Nephron (organoid): Measurements from ENCODE around the gene RACGAP1.
A peak's percentile ranks its signal among the peaks of the same experiment; 100 is the strongest.

Experiments
- H3K27ac Mint-ChIP-seq, 3 experiments: 2 replicates each; pipeline ENCODE4 v1.8.0; 2020; ENCODE audit warnings: mixed read lengths in 3 of 3, mild to moderate bottlenecking in 2 of 3, moderate library complexity in 1 of 3
- H3K27me3 Mint-ChIP-seq: 2 replicates; pipeline ENCODE4 v1.8.0; 2021; ENCODE audit warnings: low read depth, mild to moderate bottlenecking, moderate library complexity, mixed read lengths
- H3K36me3 Mint-ChIP-seq: 2 replicates; pipeline ENCODE4 v1.8.0; 2020; ENCODE audit warnings: low read depth, mixed read lengths
- H3K4me1 Mint-ChIP-seq: 2 replicates; pipeline ENCODE4 v1.8.0; 2020; ENCODE audit warnings: mixed read lengths
- H3K4me3 Mint-ChIP-seq, 3 experiments: 2 replicates each; pipeline ENCODE4 v1.8.0; 2020; ENCODE audit warnings: mild to moderate bottlenecking in 3 of 3, mixed read lengths in 3 of 3, moderate library complexity in 2 of 3
- H3K9me3 Mint-ChIP-seq: 2 replicates; pipeline ENCODE4 v1.8.0; 2020; ENCODE audit warnings: mixed read lengths
- TF ChIP-seq, protein P1 (sequence below), 3 experiments: fragments of 200-600 bp; sonication (generic); IDR thresholded peaks; one replicate each; pipeline ENCODE4 v1.5.0; 2021; ENCODE audit warnings: antibody characterized with exemption in 3 of 3; ENCODE audit not compliant: unreplicated experiment in 3 of 3

Gene RACGAP1, protein sequence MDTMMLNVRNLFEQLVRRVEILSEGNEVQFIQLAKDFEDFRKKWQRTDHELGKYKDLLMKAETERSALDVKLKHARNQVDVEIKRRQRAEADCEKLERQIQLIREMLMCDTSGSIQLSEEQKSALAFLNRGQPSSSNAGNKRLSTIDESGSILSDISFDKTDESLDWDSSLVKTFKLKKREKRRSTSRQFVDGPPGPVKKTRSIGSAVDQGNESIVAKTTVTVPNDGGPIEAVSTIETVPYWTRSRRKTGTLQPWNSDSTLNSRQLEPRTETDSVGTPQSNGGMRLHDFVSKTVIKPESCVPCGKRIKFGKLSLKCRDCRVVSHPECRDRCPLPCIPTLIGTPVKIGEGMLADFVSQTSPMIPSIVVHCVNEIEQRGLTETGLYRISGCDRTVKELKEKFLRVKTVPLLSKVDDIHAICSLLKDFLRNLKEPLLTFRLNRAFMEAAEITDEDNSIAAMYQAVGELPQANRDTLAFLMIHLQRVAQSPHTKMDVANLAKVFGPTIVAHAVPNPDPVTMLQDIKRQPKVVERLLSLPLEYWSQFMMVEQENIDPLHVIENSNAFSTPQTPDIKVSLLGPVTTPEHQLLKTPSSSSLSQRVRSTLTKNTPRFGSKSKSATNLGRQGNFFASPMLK

DNA sequence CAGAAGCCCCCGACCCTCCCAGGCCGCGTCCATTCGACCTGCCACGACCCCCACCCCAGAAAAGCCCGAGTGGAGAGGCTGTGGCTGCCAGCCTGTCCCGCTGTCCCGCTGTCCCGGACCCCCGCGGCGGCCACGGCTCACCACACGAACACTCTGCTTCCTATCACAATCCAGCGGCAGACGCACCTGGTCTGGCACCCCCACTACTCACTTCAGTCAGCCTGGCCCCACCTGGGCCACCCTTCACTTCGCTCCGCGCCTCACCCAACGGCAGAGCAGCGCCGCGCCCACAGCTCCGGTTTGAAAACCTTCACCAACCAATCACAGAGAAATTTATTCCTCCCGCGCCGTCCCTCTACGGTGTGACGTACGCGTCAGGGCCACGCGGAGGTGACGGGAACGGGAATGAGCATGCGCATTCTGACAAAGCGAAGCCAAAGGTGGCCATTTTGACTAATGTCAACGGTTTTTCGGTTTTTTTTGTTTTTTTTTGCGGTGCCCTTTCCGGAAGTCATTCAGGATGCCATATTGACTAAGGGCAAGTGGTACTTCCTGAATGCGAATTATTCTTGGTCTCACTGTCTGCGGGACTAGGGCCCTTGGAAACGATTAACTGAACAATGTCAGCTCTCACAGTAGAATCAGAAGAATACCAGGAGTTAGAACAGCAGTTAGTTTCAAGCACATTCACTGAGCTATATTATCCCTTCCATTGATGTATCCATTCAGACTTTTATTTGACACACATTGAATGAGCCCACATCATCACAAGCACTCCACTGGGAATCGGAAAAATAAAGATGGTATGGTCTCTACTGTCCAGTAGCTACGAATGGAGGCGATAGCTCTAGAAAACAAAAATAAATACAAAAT, at the start of gene RACGAP1:
Gene RACGAP1, minus strand, starts transcription at position 308 of the 873 bp plus-strand sequence. CDS start 8,779 bp downstream, outside the sequence.
- Mint-ChIP-seq H3K4me1 (peaks cover 38% of the 10 kb centered on the region), H3K27me3 (peaks cover 4% of the 10 kb centered on the region), H3K27ac (peak within 1 kb of the TSS; percentile 73 to 91 (median 84)), H3K9me3 (no peaks in the 10 kb centered on the region), H3K4me3 (peak within 1 kb of the TSS; percentile 95 to 98 (median 97)), H3K36me3 (no peaks in the 10 kb centered on the region)
- TF ChIP-seq, protein P1, sequence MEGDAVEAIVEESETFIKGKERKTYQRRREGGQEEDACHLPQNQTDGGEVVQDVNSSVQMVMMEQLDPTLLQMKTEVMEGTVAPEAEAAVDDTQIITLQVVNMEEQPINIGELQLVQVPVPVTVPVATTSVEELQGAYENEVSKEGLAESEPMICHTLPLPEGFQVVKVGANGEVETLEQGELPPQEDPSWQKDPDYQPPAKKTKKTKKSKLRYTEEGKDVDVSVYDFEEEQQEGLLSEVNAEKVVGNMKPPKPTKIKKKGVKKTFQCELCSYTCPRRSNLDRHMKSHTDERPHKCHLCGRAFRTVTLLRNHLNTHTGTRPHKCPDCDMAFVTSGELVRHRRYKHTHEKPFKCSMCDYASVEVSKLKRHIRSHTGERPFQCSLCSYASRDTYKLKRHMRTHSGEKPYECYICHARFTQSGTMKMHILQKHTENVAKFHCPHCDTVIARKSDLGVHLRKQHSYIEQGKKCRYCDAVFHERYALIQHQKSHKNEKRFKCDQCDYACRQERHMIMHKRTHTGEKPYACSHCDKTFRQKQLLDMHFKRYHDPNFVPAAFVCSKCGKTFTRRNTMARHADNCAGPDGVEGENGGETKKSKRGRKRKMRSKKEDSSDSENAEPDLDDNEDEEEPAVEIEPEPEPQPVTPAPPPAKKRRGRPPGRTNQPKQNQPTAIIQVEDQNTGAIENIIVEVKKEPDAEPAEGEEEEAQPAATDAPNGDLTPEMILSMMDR (IDR thresholded peaks at IDR 0.05; ENCODE audit: unreplicated experiment in 3 of 3) = no peak

DNA sequence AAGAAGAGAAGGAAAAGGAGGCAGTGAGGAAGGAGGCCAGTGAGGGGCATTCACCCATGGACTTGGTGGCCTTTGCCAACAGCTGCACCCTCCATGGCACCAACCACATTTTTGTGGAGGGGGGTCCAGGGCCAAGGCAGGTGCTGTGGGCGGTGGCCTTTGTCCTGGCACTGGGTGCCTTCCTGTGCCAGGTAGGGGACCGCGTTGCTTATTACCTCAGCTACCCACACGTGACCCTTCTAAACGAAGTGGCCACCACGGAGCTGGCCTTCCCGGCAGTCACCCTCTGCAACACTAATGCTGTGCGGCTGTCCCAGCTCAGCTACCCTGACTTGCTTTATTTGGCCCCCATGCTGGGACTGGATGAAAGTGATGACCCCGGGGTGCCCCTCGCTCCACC, 48.4 kb upstream of the RACGAP1 start:
- TF ChIP-seq, protein P1 (IDR thresholded peaks at IDR 0.05; ENCODE audit: unreplicated experiment in 3 of 3) = no peak
- Mint-ChIP-seq H3K27ac (no peak overlapping the region), H3K9me3 (no peaks in the 10 kb centered on the region), H3K27me3 (peaks cover 7% of the 10 kb centered on the region), H3K36me3 (no peaks in the 10 kb centered on the region), H3K4me1 (peaks cover 15% of the 10 kb centered on the region), H3K4me3 (no peak overlapping the region)

DNA sequence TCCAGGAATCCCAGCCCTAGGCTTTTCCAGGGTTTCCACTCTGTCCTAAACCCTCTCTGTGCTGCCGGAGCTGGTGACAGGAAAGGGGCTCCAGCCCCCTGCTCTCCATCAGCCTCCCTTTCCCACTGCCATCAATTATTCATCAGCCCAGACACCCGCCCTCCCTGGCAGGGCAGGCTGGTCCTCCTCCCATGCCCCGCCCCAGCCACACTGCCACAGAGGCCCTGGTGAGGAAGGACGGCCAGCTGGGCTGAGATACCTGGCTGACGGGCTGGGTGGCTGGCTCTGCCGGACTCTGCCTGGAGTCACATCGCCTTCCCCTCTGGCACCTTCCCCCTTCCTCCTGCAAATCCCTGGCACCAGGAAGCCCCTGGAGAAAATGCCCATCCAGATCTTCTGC, 47.9 kb upstream of the RACGAP1 start:
- TF ChIP-seq, protein P1 (IDR thresholded peaks at IDR 0.05; ENCODE audit: unreplicated experiment in 3 of 3) = no peak
- no peak overlapping the region for H3K27ac Mint-ChIP-seq

DNA sequence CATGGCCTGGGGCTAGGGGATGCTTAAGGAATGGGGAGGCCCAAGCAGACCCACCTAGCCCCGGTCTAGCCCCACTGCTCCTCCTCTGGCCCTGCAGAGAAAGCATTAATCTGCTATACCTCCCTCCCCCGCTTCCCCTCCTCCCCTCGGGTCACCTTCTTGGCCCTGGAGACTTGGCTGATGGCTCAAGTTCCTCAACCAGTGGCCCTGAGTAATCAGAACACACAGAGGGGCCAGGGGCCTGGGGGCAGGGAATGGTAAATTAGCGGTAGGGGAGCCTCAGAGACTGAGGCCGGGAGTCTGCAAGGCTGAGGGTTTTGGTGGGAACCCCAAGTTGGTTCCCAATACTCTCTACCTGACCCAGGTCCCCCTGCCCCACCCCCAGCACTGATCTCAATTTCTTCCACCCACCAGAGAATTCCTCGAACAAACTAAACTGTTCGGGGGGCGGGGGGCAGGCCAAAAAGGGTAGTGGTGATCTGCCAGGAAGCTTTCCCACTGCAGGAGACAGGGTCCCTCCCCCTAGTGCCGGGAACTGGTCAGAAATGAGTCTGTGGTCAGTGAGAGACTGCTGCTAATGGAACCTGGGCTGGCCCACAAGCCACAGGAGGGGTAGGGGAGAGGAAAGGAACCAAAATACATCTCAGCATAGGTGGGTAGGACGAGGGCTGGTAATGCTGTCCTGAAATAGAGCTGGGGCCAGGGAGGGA, 47.1 kb upstream of the RACGAP1 start:
- TF ChIP-seq, protein P1 (IDR thresholded peaks at IDR 0.05; ENCODE audit: unreplicated experiment in 3 of 3) = no peak
- H3K27me3 Mint-ChIP-seq = peaks cover 7% of the 10 kb centered on the region
- no peak overlapping the region for H3K4me3 Mint-ChIP-seq
- H3K36me3 Mint-ChIP-seq = no peaks in the 10 kb centered on the region
- peaks cover 15% of the 10 kb centered on the region for H3K4me1 Mint-ChIP-seq
- no peaks in the 10 kb centered on the region for H3K9me3 Mint-ChIP-seq
- H3K27ac Mint-ChIP-seq = no peak overlapping the region

More for the DNA sequence above, 47.9 kb upstream of the RACGAP1 start:
- H3K4me1 Mint-ChIP-seq = peaks cover 15% of the 10 kb centered on the region
- H3K27me3 Mint-ChIP-seq = peaks cover 7% of the 10 kb centered on the region
- no peak overlapping the region for H3K4me3 Mint-ChIP-seq
- no peaks in the 10 kb centered on the region for H3K36me3 Mint-ChIP-seq
- H3K9me3 Mint-ChIP-seq = no peaks in the 10 kb centered on the region

DNA sequence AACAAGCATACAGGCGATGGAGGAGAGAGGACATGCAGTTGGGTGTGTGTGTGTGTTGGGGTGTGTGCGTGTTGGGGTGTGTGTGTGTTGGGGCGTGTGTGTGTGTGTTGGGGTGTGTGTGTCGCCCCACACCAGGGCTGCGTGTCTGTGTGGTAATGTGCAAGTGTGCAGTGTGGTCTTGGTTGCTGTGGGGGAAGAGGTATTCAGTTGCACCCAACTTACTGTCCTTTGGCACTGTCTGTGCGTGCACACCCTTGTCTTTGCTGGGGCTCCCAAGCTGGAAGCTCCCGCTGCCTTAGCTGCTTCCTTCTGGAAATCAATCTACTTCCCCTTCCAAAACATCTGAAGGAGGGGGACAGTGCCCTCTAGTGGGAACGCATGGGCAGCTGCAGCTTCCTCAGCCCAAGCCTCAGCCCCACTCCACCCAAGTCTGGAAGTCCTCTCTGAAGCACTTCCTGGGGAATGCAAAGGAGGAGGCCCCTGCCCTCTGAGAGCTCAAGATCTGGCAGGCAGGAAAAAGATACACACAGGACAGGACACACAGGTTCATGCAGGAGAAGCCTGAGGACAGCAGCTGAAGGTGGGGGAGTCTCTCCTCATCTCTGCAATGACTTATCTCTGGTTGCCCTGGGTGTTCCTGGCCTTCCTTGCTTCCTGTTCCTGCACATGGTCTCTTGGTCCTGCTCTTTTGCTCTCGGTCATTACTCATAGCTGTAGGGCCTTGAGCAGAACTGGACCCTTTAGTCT, 45.2 kb upstream of the RACGAP1 start:
- Mint-ChIP-seq H3K27me3 (peaks cover 4% of the 10 kb centered on the region), H3K27ac (peak overlapping the region; percentile 26 to 65 (median 52)), H3K36me3 (no peaks in the 10 kb centered on the region), H3K4me1 (peaks cover 15% of the 10 kb centered on the region), H3K4me3 (peak overlapping the region in 1 of 3 experiments; percentile 1), H3K9me3 (no peaks in the 10 kb centered on the region)
- TF ChIP-seq, protein P1 (IDR thresholded peaks at IDR 0.05; ENCODE audit: unreplicated experiment in 3 of 3) = peak; percentile 88 to 96 (median 90)
